ENCODE measurements around the gene UQCC2.

GRCh38 chr6:33683051-33683571 lies 28.4 kb downstream of the UQCC2 start:
- no peak for TF ChIP-seq CTCF (IDR thresholded peaks at IDR 0.05; ENCODE audit: low read depth, low read length, poor library complexity, severe bottlenecking)
- TF ChIP-seq EZH2phosphoT487 (IDR thresholded peaks at IDR 0.05; ENCODE audit: borderline replicate concordance, low read length), result no peak
